Esophagus muscularis mucosa (tissue), 3 donors: ENCODE results near the gene ZNF423.

ENCODE experiments used
- EP300 ChIP-seq: sonication (generic); formaldehyde crosslinking; IDR thresholded peaks from one replicate; pipeline ENCODE4 v1.6.1; 2017; ENCODE audit warnings: antibody characterized with exemption
- TF ChIP-seq, protein P1 (sequence below), 3 experiments: fragments of 200-600 bp in 2 of 3; fragments of 450-650 bp in 1 of 3; sonication (generic) in 2 of 3; IDR thresholded peaks; one replicate each; pipeline ENCODE4 v1.5.1; 2017 to 2019; ENCODE audit warnings: antibody characterized with exemption in 3 of 3, mild to moderate bottlenecking in 2 of 3, moderate library complexity in 1 of 3

DNA sequence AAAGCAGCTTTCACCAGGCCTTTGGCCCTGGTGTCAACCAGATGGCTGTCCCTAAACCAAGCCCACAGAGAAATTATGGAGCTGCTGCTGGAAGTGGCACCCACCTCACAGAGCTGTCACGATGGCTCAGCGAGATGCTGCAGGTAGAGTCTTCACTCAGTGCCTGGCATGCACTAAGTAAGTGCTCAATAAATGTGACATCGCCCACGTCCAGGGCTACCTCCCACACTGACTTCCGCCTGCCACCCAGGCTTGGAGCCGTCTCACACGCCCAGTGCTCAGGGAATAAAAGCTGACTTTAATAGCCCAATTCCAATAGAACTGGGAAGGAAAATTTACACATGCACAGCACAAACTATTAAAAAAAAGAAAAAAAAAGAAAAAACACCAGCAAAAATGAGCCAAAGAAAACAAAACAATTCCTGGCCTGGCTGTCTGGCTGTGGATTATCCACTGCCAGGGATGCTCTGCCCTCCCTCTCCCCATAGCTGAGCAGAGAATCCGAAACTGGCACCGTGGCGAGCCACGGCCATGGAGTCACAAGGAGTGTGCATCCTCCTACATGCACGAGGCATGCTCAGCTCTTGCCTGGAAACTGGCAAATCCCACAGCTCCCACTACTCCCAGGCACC is 68.9 kb downstream of the ZNF423 start:
- TF ChIP-seq, protein P1, sequence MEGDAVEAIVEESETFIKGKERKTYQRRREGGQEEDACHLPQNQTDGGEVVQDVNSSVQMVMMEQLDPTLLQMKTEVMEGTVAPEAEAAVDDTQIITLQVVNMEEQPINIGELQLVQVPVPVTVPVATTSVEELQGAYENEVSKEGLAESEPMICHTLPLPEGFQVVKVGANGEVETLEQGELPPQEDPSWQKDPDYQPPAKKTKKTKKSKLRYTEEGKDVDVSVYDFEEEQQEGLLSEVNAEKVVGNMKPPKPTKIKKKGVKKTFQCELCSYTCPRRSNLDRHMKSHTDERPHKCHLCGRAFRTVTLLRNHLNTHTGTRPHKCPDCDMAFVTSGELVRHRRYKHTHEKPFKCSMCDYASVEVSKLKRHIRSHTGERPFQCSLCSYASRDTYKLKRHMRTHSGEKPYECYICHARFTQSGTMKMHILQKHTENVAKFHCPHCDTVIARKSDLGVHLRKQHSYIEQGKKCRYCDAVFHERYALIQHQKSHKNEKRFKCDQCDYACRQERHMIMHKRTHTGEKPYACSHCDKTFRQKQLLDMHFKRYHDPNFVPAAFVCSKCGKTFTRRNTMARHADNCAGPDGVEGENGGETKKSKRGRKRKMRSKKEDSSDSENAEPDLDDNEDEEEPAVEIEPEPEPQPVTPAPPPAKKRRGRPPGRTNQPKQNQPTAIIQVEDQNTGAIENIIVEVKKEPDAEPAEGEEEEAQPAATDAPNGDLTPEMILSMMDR (IDR thresholded peaks at IDR 0.05): no peak
- no peak for TF ChIP-seq EP300
